OCI-LY7 (cell line): ENCODE results near the gene DOK1. TPM values are rescaled to one million over a fixed set of nuclear protein-coding genes. Genes with fewer than 3 reads are reported as not detected.
"Not testable (repeated sequence)": the region's sequence is repeated elsewhere in the genome, so short reads cannot be mapped to it uniquely, and the experiment has no call there.

Experiments used
- BruUV-seq: library from RNA; stranded (reverse); fragments of 400-500 nt; replicated peaks from 2 replicates; lab custom pipeline; 2021; lab: Mats Ljungman, UMichigan
- CTCF ChIA-PET: fragments of 300-600 bp; sonication (Branson Sonifier 250); formaldehyde crosslinking; loops from one replicate; lab custom pipeline; 2022; ENCODE audit warnings: antibody characterized with exemption; ENCODE audit not compliant: unreplicated experiment; lab: Charles Lee
- POLR2A ChIA-PET: fragments of 300-600 bp; sonication (Branson Sonifier 250); formaldehyde crosslinking; loops from one replicate; lab custom pipeline; 2022; ENCODE audit warnings: antibody characterized with exemption; lab: Charles Lee
- DNase-seq: peaks from one replicate; pipeline ENCODE4 v3.0.0-alpha.2; 2015; ENCODE audit warnings: low spot score
- H2AFZ ChIP-seq: fragments of 200-600 bp; sonication (generic), shearing (Covaris generic); 2 replicates; pipeline ENCODE4 v1.6.1; 2014; ENCODE audit warnings: mild to moderate bottlenecking, antibody characterized with exemption, low read length, moderate library complexity
- H3K27ac ChIP-seq: fragments of 200-600 bp; sonication (generic); 2 replicates; pipeline ENCODE4 v1.5.1; 2014; ENCODE audit warnings: mixed run types, low read depth, mild to moderate bottlenecking, moderate library complexity, low read length, inconsistent platforms; ENCODE audit not compliant: poor library complexity, severe bottlenecking
- H3K36me3 ChIP-seq: fragments of 200-600 bp; sonication (generic); 2 replicates; pipeline ENCODE4 v1.6.1; 2014; ENCODE audit warnings: mild to moderate bottlenecking, antibody characterized with exemption, low read length, moderate library complexity, mixed read lengths; ENCODE audit not compliant: insufficient read depth
- H3K4me1 ChIP-seq: fragments of 200-600 bp; sonication (generic); 2 replicates; pipeline ENCODE4 v1.5.1; 2014; ENCODE audit warnings: mild to moderate bottlenecking, low read length; ENCODE audit not compliant: insufficient read depth, poor library complexity, severe bottlenecking
- H3K4me2 ChIP-seq: fragments of 200-600 bp; sonication (generic); 2 replicates; pipeline ENCODE4 v1.6.1; 2014; ENCODE audit warnings: mild to moderate bottlenecking, low read length
- H3K4me3 ChIP-seq: fragments of 200-600 bp; sonication (generic); 2 replicates; pipeline ENCODE4 v1.5.1; 2014; ENCODE audit warnings: mild to moderate bottlenecking, low read depth, low read length; ENCODE audit not compliant: poor library complexity, severe bottlenecking
- H3K79me2 ChIP-seq: fragments of 200-600 bp; sonication (generic); 2 replicates; pipeline ENCODE4 v1.6.1; 2016; ENCODE audit warnings: low read depth, mild to moderate bottlenecking, low read length, moderate library complexity, mixed read lengths; ENCODE audit not compliant: insufficient read depth
- H3K9me2 ChIP-seq: fragments of 200-600 bp; sonication (generic); 2 replicates; pipeline ENCODE4 v1.6.1; 2016; ENCODE audit warnings: mild to moderate bottlenecking, low read length, mixed read lengths; ENCODE audit not compliant: insufficient read depth
- H3K9me3 ChIP-seq: fragments of 200-600 bp; sonication (generic); 2 replicates; pipeline ENCODE4 v1.6.1; 2014; ENCODE audit warnings: mild to moderate bottlenecking, mixed run types, low read length, mixed read lengths
- H4K20me1 ChIP-seq: fragments of 200-600 bp; sonication (generic); 2 replicates; pipeline ENCODE4 v1.6.1; 2014; ENCODE audit warnings: mild to moderate bottlenecking, antibody characterized with exemption, low read length, moderate library complexity, mixed read lengths; ENCODE audit not compliant: insufficient read depth
- EZH2phosphoT487 ChIP-seq: fragments of 200-600 bp; sonication (generic); IDR thresholded peaks from 2 replicates; pipeline ENCODE4 v1.6.1; 2018; ENCODE audit warnings: low read depth, borderline replicate concordance, mild to moderate bottlenecking, mixed run types, antibody characterized with exemption, low read length, moderate library complexity, mixed read lengths
- intact Hi-C: fragments of 100-400 bp; cut with micrococcal nuclease; formaldehyde crosslinking; loops from one replicate; pipeline ENCODE4 v1.10.0; 2022; ENCODE audit not compliant: unreplicated experiment
- total RNA-seq, 2 experiments: library from RNA; depleted of rRNA in 1 of 2; stranded (reverse); fragments of >200 nt in 1 of 2; shearing (Covaris generic) in 1 of 2; gene quantifications; 2 replicates each; pipeline ENCODE4 v1.2.3, GENCODE V29; 2014 to 2022
- TF ChIP-seq, protein P1 (sequence below): fragments of 200-600 bp; sonication (generic); conservative IDR thresholded peaks from 2 replicates; pipeline ENCODE4 v1.5.1; 2014; ENCODE audit warnings: mild to moderate bottlenecking, antibody characterized with exemption, low read length, moderate library complexity, mixed read lengths

The DOK1 gene
- total RNA-seq, 2 experiments from 2014 or later, result 9.5 to 13.4 TPM

DNA sequence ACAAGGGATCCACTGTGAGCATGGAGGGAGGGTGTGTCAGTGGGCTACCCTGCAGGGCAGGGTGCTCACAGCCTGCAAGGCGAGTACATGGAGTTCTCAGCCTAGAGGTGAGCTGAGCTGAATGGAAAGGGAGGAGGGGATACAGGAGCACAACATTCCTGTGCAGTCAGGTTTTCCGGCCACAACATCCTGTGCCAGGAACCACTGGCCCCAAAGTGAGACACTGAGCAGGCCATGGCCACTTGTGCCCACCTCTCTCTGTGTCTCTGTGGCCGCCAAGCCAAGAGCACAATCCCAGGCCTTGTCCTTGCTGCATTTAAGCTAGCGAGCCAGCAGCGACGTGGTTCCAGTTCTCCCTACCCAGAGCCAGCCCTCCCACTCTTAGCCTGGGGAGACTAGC lies 6.1 kb downstream of the DOK1 start:
- POLR2A ChIA-PET, result no interaction called here
- CTCF ChIA-PET, result no interaction called here

DNA sequence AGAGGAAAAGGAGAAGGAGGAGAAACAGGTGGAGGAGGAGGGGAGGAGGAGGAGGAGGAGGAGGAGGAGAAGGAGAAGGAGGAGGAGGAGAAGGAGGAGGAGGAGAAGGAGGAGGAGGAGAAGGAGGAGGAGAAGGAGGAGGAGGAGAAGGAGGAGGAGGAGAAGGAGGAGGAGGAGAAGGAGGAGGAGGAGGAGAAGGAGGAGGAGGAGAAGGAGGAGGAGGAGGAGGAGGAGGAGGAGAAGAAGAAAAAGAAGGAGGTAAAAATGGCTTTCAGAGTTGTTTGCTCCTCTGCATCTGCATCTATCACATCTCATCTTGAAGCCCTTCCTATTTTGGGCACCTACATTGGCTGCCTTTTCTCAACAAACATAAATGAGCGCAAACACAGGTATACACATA lies 6.5 kb downstream of the DOK1 start:
- intact Hi-C loops, BruUV-seq, H3K4me1 ChIP-seq, H3K4me2 ChIP-seq, CTCF ChIA-PET, H2AFZ ChIP-seq, H3K36me3 ChIP-seq, H3K9me2 ChIP-seq, H3K79me2 ChIP-seq, H3K4me3 ChIP-seq, DNase-seq, H3K9me3 ChIP-seq, POLR2A ChIA-PET, H4K20me1 ChIP-seq, H3K27ac ChIP-seq: not testable (repeated sequence)

More for the DNA sequence above, 6.1 kb downstream of the DOK1 start:
- Histone ChIP-seq H2AFZ (no peak overlapping the region), H3K9me3 (no peaks in the 10 kb centered on the region), H3K27ac (no peak overlapping the region), H3K4me1 (no peaks in the 10 kb centered on the region), H3K9me2 (no peaks in the 10 kb centered on the region), H3K4me3 (no peak overlapping the region), H3K36me3 (no peaks in the 10 kb centered on the region), H3K79me2 (no peaks in the 10 kb centered on the region), H3K4me2 (no peak overlapping the region), H4K20me1 (no peaks in the 10 kb centered on the region)
- BruUV-seq, result no TSS peak
- TF ChIP-seq, protein P1, sequence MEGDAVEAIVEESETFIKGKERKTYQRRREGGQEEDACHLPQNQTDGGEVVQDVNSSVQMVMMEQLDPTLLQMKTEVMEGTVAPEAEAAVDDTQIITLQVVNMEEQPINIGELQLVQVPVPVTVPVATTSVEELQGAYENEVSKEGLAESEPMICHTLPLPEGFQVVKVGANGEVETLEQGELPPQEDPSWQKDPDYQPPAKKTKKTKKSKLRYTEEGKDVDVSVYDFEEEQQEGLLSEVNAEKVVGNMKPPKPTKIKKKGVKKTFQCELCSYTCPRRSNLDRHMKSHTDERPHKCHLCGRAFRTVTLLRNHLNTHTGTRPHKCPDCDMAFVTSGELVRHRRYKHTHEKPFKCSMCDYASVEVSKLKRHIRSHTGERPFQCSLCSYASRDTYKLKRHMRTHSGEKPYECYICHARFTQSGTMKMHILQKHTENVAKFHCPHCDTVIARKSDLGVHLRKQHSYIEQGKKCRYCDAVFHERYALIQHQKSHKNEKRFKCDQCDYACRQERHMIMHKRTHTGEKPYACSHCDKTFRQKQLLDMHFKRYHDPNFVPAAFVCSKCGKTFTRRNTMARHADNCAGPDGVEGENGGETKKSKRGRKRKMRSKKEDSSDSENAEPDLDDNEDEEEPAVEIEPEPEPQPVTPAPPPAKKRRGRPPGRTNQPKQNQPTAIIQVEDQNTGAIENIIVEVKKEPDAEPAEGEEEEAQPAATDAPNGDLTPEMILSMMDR, result no peak
- TF ChIP-seq EZH2phosphoT487, result no peak
- intact Hi-C loops, result no loop called here
- DNase-seq, result no peak

DNA sequence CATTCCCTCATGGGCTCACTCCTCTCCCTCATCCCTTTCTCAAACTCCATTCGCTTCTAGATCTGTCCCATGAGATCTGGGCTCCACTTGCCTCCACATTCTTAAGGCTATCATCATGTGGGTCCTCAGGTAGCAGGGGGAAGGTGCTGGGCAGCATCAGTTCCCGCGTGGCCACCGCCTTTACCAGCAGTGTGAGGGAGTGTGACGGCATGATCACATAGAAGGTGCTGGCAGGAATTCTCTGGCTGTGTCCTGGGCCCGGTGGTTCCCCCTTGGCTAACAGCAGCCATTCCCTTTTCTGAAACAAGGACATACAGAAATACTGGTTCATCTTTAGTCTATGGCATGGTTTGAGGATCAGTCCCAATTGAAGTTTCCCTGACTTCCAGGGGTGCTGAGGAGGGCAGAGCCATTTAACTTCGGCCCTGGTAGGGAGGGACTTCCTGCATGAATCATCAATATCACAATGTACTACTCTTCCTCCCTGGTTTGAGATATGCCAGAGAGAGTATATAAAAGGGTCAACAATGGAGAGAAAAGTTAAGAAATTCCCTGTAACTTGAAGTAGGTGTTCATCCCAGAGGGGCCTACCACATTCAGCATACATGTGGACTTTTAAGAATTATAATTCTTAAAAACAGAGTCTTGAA lies 7.7 kb downstream of the DOK1 start:
- intact Hi-C loops, result no loop called here
- H3K4me3 ChIP-seq, result no peak overlapping the region
- H3K4me2 ChIP-seq, result no peak overlapping the region
- no peaks in the 10 kb centered on the region for H3K9me2 ChIP-seq
- no peaks in the 10 kb centered on the region for H3K4me1 ChIP-seq
- POLR2A ChIA-PET, result interaction anchor here (0.6 kb wide), 1 partner anchor 11 kb away, joined by 3 read pairs; no protein-coding TSS in a partner anchor
- no peak overlapping the region for H3K27ac ChIP-seq
- DNase-seq, result no peak
- CTCF ChIA-PET, result no interaction called here
- TF ChIP-seq, protein P1, result no peak
- H3K9me3 ChIP-seq, result no peaks in the 10 kb centered on the region
- no TSS peak for BruUV-seq
- no peaks in the 10 kb centered on the region for H4K20me1 ChIP-seq
- no peak overlapping the region; the same call in 1 of the 2 replicates for H2AFZ ChIP-seq
- no peaks in the 10 kb centered on the region for H3K36me3 ChIP-seq
- no peaks in the 10 kb centered on the region for H3K79me2 ChIP-seq
